ENCODE data around the gene FAM124A.

Gene FAM124A, protein sequence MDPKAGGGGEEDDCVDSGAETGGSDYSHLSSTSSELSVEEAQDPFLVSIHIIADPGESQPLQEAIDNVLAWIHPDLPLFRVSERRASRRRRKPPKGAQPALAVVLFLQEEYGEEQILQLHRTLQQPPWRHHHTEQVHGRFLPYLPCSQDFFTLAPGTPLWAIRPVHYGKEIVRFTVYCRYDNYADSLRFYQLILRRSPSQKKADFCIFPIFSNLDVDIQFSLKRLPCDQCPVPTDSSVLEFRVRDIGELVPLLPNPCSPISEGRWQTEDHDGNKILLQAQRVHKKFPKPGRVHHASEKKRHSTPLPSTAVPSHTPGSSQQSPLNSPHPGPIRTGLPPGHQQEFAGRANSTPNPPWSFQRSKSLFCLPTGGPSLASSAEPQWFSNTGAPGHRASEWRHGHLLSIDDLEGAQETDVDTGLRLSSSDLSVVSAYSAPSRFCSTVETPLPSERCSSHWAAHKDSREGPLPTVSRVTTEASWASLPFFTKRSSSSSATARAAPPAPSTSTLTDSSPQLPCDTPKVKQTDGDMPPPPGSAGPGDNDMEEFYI

DNA sequence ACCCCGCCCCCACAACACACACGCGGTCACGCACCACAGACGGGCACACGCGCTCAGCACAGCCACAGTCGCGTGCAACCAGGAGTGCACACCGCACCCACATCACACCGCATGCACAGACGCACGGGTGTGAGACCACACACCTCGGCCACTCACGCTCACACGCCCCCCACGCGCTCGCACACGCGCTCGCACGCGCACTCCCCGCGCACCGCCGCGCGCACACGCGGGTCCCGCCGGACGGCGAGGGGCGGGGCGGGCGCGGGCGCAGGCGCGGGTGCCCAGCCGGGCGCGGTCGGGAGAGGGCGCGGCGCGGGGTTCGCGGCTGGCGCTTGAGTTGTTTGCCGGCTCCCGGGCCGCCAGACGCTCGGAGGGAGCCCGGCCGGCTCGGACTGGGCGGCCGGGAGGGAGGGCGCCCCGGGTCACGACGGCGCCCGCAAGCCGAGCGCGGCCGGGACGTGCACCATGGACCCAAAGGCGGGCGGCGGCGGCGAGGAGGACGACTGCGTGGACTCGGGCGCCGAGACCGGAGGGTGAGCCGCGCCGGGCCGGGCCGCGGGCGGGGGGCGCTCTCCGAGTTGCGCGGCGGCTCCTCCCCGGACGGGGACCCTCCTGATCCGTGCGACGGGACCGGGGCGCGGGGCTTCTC lies at the start of gene FAM124A:
Gene FAM124A (plus strand): TSS at position 362 of the 649 bp plus-strand sequence. CDS start 104 bp downstream, at position 466.
- peak within 1 kb of the TSS; percentile 90 for H3K4me2 ChIP-seq (ENCODE audit: low read length)
- peak within 1 kb of the TSS; percentile 81 for H2AFZ ChIP-seq
- no peak within 1 kb of the TSS for H3K27ac ChIP-seq
- H3K27me3 ChIP-seq (ENCODE audit: control insufficient read depth, insufficient read depth, low read length) = no peaks in the 10 kb centered on the region
- H3K79me2 ChIP-seq = no peaks in the 10 kb centered on the region
- H3K36me3 ChIP-seq (ENCODE audit: control insufficient read depth, insufficient read depth, low read length) = no peaks in the 10 kb centered on the region
- H3K9me3 ChIP-seq (ENCODE audit: control insufficient read depth, low read length) = no peaks in the 10 kb centered on the region
- H3K4me3 ChIP-seq (ENCODE audit: low read depth, low read length) = peak within 1 kb of the TSS; percentile 59
- H3K9ac ChIP-seq = no peak within 1 kb of the TSS
- TF ChIP-seq, protein P1, sequence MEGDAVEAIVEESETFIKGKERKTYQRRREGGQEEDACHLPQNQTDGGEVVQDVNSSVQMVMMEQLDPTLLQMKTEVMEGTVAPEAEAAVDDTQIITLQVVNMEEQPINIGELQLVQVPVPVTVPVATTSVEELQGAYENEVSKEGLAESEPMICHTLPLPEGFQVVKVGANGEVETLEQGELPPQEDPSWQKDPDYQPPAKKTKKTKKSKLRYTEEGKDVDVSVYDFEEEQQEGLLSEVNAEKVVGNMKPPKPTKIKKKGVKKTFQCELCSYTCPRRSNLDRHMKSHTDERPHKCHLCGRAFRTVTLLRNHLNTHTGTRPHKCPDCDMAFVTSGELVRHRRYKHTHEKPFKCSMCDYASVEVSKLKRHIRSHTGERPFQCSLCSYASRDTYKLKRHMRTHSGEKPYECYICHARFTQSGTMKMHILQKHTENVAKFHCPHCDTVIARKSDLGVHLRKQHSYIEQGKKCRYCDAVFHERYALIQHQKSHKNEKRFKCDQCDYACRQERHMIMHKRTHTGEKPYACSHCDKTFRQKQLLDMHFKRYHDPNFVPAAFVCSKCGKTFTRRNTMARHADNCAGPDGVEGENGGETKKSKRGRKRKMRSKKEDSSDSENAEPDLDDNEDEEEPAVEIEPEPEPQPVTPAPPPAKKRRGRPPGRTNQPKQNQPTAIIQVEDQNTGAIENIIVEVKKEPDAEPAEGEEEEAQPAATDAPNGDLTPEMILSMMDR (IDR thresholded peaks at IDR 0.05) = no peak
- no peaks in the 10 kb centered on the region for H3K4me1 ChIP-seq

DNA sequence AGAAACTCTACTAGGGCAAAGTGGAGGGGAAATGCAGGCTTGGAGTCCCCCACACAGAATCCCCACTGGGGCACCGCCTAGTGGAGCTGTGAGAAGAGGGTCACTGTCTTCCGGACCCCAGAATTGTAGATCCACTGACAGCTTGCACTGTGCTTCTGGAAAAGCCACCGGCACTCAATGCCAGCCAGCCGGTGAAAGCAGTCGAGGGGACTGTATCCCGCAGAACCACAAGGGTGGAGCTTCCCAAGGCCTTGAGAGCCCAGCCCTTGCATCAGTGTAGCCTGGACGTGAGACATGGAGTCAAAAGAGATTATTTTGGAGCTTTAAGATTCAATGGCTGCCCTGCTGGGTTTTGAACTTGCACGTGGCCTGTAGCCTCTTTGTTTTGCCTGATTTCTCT lies 47.2 kb upstream of the FAM124A start:
- TF ChIP-seq, protein P1 (IDR thresholded peaks at IDR 0.05) = no peak
- no peak overlapping the region for H3K27ac ChIP-seq

DNA sequence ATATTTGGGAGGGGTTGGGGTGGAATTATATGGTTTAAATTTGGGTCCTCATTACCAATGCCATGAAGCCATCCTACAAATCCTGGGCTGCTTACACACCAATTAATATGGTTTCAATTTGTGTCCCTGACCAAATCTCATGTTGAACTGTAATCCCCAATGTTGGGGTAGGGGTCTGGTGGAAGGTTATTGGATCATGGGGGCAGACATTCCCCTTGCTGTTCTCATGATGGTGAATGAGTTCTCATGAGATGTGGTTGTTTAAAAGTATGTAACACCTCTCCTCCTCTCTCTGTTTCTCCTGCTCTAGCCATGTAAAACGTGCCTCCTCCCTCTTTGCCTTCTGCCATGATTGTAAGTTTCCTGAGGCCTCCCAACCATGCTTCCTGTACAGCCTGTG lies 46.6 kb upstream of the FAM124A start:
- no peak overlapping the region for H2AFZ ChIP-seq
- no peaks in the 10 kb centered on the region for H3K79me2 ChIP-seq
- no peak overlapping the region for H3K4me2 ChIP-seq (ENCODE audit: low read length)
- no peak overlapping the region for H3K9ac ChIP-seq
- H3K4me3 ChIP-seq (ENCODE audit: low read depth, low read length) = no peak overlapping the region
- H3K36me3 ChIP-seq (ENCODE audit: control insufficient read depth, insufficient read depth, low read length) = no peaks in the 10 kb centered on the region
- TF ChIP-seq, protein P1 (IDR thresholded peaks at IDR 0.05) = no peak
- H3K4me1 ChIP-seq = no peaks in the 10 kb centered on the region
- no peaks in the 10 kb centered on the region for H3K27me3 ChIP-seq (ENCODE audit: control insufficient read depth, insufficient read depth, low read length)
- no peak overlapping the region for H3K27ac ChIP-seq
- no peaks in the 10 kb centered on the region for H3K9me3 ChIP-seq (ENCODE audit: control insufficient read depth, low read length)

More for the DNA sequence above, 47.2 kb upstream of the FAM124A start:
- no peaks in the 10 kb centered on the region for H3K4me1 ChIP-seq
- H3K27me3 ChIP-seq (ENCODE audit: control insufficient read depth, insufficient read depth, low read length) = no peaks in the 10 kb centered on the region
- no peaks in the 10 kb centered on the region for H3K79me2 ChIP-seq
- H3K9me3 ChIP-seq (ENCODE audit: control insufficient read depth, low read length) = no peaks in the 10 kb centered on the region
- no peaks in the 10 kb centered on the region for H3K36me3 ChIP-seq (ENCODE audit: control insufficient read depth, insufficient read depth, low read length)
- H3K4me2 ChIP-seq (ENCODE audit: low read length) = no peak overlapping the region
- no peak overlapping the region for H2AFZ ChIP-seq
- no peak overlapping the region for H3K4me3 ChIP-seq (ENCODE audit: low read depth, low read length)
- no peak overlapping the region for H3K9ac ChIP-seq

DNA sequence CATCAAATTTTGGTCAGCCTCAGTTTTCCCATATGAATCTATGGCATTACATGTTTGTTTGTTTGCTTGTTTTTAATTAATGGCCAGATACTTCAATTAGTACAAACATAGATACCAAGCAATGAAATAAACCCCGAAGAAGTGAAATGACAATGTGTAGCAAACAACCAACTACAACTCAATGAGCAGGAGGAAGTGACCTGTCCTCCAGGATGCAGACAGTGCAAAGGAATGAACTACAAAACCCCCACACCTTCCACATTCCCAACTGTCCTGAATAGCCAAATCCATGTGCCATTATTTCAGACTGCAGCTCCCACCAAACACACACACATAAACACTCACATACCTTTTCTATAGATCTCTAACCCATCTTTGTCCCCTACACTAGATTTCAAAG lies 45.0 kb upstream of the FAM124A start:
- no peaks in the 10 kb centered on the region for H3K27me3 ChIP-seq (ENCODE audit: control insufficient read depth, insufficient read depth, low read length)
- no peaks in the 10 kb centered on the region for H3K36me3 ChIP-seq (ENCODE audit: control insufficient read depth, insufficient read depth, low read length)
- no peak overlapping the region for H3K4me3 ChIP-seq (ENCODE audit: low read depth, low read length)
- no peak overlapping the region for H3K27ac ChIP-seq
- H3K9ac ChIP-seq = no peak overlapping the region
- H3K79me2 ChIP-seq = no peaks in the 10 kb centered on the region
- no peaks in the 10 kb centered on the region for H3K9me3 ChIP-seq (ENCODE audit: control insufficient read depth, low read length)
- no peak overlapping the region for H3K4me2 ChIP-seq (ENCODE audit: low read length)
- H3K4me1 ChIP-seq = no peaks in the 10 kb centered on the region
- TF ChIP-seq, protein P1 (IDR thresholded peaks at IDR 0.05) = no peak
- no peak overlapping the region for H2AFZ ChIP-seq
